AG08395 (cell line): Measurements from ENCODE around the gene TMEM259.
"Not testable (repeated sequence)": the region's sequence is repeated elsewhere in the genome, so short reads cannot be mapped to it uniquely, and the experiment has no call there.

Source experiments
- DNase-seq: peaks from one replicate; pipeline ENCODE4 v3.0.0; 2012; ENCODE audit warnings: mixed read lengths, low spot score

Gene TMEM259

DNA sequence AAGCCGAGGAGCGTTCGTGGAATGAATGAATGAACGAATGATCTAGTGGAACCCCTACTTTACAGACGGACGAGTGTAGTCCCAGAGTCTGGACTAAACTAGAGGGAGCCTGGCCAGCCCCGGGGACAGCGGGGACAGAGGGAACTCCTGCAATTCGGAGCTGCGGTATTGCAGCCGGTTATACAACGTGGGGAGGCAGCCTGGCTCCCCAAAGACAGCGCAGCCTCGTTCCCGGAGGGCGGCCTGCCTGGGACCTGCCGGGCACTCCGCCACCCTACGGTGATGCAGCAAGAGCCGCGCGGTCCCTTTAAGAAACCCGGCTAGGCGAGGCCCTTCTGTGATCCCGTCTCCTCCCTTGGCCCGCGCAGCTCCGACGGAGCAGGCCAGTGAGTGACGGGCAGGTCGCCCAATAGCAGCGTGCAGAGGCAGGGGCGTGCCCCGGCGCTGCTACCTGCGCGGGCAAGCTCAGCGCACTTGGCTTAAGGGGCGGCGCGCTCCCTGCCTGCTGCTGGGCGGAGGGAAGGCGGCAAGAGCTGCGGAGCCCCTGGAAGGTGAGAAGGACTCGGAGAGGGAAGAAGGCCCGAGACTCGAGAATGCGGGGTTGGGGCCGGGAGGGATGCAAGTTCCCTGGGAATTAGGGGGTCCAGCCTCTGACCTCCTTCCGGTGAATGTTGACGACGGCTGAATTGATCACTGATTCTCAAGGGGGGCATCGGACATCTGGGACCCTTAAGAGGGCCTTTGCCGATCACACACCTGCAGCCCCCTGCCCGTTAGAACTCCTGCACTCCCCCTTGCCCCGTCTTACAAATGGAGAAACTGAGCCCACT lies 18.9 kb upstream of the TMEM259 start, which contains the start of gene ABCA7:
ABCA7 (plus strand) TSS at position 462 of the 830 bp plus-strand sequence. CDS start 1,255 bp downstream, outside the sequence.
- peak; percentile 94 for DNase-seq

GRCh38 chr19:1038978-1039645 lies 18.2 kb upstream of the TMEM259 start:
- DNase-seq: no peak

DNA sequence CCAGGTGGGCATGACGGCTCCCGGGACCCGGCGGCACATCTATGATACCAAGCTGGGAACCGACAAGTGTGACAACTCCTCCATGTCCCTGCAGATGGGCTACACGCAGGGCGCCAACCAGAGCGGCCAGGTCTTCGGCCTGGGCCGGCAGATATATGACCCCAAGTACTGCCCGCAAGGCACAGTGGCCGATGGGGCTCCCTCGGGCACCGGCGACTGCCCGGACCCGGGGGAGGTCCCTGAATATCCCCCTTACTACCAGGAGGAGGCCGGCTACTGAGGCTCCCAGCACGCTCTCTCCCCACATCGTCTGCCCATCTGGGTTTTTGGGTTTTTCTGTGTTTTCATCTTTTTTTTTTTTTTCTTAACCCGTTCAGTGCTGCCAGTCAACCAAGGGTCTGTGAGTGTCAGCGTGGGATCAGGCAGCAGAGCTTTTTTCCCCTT lies 16.7 kb upstream of the TMEM259 start:
- no peak for DNase-seq

- no peak for DNase-seq
Observed at GRCh38 chr19:1035998-1036621, 15.2 kb upstream of the TMEM259 start.

DNA sequence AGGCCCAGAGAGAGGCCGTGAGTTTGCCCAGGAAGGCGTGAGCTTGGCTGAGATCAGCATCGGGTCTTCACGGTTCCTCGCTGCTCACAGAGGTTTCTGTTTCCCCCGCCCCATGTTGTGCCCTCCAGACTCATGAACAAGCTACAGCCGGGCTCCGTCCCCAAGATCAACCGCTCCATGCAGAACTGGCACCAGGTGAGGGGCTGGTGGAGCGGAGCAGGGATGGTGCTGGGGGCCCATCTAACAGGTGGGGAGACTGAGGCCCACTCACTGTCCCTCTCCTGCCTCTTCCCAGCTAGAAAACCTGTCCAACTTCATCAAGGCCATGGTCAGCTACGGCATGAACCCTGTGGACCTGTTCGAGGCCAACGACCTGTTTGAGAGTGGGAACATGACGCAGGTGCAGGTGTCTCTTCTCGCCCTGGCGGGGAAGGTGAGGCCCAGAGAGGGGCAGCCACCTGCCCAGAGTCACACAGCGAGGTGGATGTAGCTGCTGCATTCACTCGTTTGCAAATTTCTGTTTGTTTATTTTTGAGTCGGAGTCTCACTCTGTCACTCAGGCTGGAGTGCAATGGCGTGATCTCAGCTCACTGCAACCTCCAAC lies 11.4 kb upstream of the TMEM259 start:
- no peak for DNase-seq

- peak; percentile 93 for DNase-seq
Observed at GRCh38 chr19:1028062-1028926, 7.4 kb upstream of the TMEM259 start.

DNA sequence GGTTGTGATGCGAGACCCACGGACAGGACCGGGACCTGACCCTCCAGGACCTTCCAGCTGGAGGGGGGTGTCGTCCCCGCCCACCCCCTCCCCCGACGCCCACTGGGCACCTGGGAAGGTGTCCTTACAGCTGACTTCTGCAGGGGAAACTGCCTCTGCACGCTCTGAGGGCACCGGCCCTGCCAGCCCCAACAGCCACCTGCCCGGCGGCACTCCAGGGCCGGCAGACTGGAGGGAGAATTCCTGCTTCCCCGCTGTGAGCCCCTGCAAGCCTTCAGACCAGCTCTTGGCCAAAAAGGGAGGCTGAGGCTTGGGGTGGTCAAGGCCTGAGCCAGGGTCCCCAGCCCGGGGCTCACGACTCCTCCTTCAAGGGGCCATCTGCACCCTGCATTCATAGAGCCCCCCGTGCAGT lies 6.7 kb upstream of the TMEM259 start:
- DNase-seq: no peak

- no peak for DNase-seq
Observed at GRCh38 chr19:1026783-1027649, 6.1 kb upstream of the TMEM259 start.

GRCh38 chr19:1025960-1026782 lies 5.2 kb upstream of the TMEM259 start, which contains the start of gene CNN2:
TSS of gene CNN2 (plus strand) at chr19:1026608. CDS start at chr19:1026662, 54 bp downstream.
- DNase-seq: peak; percentile 85

DNA sequence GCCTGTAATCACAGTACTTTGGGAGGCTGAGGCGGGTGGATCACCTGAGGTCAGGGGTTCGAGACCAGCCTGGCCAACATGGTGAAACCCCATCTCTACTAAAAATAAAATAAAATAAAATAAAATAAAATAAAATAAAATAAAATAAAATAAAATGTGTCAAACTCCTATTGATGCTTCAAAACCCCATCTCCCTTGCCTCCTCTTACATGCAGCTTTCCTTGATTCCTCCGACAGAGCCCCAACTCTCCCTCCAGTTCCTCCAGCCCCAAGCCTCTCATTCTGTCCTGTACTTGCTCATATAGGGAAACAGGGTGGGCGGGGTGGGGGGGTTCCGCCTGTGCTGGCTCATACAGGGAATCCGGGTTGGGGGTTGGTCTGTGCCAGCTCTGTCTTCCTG lies 4.2 kb upstream of the TMEM259 start:
- not testable (repeated sequence) for DNase-seq

- not testable (repeated sequence) for DNase-seq
Observed at GRCh38 chr19:1023883-1024188, 2.9 kb upstream of the TMEM259 start.

GRCh38 chr19:1019980-1020867 lies 699 bp downstream of the TMEM259 start:
- no peak for DNase-seq

GRCh38 chr19:1019616-1019961 lies 1.3 kb downstream of the TMEM259 start:
- DNase-seq: no peak

DNA sequence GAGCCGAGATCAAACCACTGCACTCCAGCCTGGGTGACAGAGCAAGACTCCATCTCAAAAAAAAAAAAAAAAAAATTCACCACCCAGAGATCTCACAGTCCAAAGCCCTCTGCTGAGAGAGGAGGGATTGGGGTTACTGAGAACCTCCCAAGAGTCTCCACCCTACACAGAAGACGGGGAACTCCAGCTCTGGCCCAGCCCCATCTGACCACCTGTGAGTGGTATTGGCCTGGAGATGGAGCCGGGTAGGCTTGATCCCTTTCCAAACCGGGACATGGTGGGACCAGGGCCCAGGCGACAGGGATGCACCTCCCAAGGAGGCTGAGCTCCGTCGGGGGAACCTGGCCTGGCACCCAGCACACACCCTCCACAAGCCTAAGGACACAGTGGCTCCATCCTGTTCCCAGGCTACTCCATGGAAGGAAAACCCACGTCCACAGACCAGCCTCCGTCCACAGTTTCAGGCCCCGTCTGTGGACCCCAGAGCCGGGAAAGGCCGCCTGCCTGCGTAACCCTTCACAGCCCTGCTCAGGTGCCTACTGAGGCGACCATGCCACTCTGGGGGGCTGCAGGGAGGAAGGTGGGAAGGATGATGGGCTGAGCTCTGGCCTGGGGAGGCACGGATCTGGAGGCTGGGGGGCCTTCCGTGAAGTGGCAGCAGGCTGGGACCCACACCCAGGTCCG lies 1.8 kb downstream of the TMEM259 start:
- no peak for DNase-seq

- DNase-seq: no peak
Observed at GRCh38 chr19:1018393-1018792, 2.5 kb downstream of the TMEM259 start.

- no peak for DNase-seq
Observed at GRCh38 chr19:1017906-1018305, 3.0 kb downstream of the TMEM259 start.

DNA sequence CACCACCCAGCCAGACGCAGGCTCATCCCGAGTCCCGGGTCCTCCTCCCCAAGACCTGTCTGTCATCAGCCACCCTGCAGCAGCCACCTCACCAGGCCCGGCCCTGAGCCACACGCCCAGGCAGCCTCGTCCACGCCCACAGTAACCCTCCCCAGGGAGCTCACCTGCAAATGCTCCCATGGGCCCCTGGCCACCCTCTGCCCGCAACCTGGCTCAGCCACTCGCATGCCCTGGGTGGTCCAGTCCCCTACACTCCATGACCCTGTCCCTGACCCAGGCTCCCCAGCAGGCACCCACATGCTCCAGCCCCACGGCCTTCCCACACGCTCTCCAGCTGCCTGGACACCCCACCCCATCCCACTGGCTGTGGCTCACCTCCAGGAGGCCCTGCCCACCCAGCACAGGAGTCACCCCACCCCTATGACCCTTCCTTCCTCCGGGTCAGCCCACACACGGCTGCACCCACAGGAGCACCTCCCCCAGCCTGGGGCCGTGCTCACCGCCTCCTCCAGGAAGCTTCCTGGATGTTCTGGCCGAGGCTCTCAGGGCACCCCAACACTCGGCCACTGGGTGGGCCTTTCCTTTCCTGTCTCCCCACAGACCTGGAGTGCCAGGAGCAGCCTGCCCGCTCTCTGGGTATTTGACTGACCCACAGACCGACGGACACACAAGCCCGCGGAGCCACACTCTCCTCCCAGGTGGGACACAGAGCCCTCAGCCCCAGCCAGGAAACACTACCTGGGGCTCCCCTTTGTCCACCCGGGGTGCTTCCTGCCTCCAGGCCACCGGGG lies 3.6 kb downstream of the TMEM259 start:
- DNase-seq: no peak
